GM19438 (cell line): ENCODE measurements around the gene GLYATL2.

Source experiments
- ATAC-seq: cut with Tn5 transposase; IDR thresholded peaks from one replicate; pipeline ENCODE4 v1.9.1; 2021; ENCODE audit warnings: low read depth; ENCODE audit not compliant: unreplicated experiment

Gene GLYATL2, protein sequence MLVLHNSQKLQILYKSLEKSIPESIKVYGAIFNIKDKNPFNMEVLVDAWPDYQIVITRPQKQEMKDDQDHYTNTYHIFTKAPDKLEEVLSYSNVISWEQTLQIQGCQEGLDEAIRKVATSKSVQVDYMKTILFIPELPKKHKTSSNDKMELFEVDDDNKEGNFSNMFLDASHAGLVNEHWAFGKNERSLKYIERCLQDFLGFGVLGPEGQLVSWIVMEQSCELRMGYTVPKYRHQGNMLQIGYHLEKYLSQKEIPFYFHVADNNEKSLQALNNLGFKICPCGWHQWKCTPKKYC

DNA sequence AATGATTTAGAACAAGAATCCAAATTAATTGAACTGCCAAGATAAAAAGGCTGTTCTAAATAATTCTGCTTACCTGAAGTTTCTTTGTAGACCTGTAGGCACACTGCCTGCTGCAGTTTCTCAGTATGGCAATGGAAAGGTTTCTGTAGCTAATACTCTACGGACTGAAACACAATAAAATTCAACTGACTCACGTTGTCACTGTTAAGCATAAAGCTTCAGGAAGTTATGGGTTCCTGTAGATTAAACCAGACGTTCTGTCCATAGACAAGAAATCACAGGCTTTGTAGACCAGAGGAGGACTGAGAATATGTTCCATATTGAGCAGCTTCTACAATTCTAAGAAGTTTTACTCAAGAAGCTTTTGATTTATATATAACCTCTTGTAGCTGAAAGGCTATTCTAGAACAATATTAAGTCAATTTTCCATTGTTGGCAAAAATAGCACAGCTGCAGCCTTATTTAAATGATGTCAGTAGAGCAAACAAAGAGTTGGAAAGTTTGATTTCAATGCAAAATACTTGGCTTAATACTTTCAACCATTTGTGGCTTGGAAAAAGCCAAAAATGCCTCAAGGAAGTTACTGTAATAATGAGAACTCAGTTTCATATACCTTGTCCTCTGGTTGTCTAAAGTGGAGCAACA lies at the start of gene GLYATL2:
Gene GLYATL2, minus strand, starts transcription at position 344 of the 645 bp plus-strand sequence. CDS start 5,092 bp downstream, outside the sequence.
- ATAC-seq, result no peak

DNA sequence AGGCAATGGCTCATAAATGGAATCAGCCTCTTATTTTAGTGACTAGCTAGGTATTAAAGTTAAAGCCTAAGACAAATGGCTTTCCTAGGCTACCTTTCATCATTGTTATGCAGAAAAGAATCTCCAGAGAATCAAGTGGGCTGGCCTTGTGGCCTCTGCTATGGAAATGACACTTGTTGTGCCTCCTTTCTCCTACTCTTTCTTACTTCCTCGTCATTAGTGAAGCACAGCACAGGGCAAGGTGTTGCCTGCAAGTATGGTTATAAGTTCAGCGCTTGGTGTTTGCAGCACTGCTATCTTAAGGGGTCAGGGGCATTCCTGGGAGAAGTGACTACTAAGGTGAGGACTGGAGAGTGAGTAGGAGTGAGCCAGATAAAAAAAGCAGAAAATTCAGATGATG lies 49.4 kb upstream of the GLYATL2 start:
- no peak for ATAC-seq

DNA sequence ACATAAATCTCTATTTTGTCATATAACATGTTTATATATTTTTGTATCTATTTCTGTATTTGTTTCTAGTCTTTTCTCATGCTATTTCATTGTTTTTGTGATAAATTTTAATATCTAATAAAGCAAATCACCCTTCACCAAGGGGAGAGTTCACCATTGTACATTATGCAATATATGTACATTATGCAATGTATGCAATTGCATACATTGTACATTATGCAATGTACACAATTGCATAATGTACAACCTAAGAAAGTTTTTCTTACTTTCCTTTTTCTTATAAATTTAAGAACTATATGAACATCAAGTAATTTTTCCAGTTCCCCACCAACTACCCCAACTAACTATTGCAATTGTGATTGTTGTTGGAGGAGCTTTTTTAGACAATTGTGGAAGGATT lies 44.1 kb upstream of the GLYATL2 start:
- no peak for ATAC-seq

DNA sequence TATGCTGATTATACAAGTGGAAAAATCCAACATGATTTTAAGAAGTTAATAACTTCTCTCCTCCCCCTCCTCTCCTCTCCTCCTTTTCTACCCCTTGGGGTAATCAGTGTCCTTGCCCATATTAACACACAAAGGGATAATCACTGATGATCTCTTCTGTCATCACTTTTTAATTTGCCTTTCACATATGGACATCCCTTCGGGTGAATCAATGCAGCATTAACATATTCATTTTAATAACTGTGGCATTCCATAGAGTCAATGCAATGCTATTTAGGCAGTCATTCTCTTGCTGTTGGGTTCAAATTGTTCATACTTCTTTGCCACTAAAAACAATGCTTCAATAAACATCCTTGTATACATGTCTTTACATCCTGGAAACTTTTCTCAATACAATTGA lies 42.9 kb upstream of the GLYATL2 start:
- no peak for ATAC-seq

DNA sequence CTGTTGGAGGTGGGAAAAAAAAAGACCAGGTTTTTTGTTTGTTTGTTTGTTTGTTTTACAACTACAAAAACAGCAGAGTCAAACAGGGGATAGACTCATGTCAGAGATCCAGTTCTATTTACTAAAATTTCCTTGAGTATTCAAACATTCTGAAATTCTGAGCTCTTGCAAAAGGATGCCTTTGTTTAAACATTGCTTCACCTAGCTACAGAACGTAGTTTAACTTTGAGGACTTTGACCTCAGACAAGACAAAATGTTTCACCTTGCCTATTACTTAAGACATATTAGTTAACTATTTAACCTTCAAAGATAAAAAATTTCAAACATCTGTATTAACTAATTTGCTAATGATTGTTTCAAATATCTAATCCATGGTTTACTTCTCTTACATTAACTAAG lies 36.1 kb upstream of the GLYATL2 start:
- ATAC-seq, result no peak

DNA sequence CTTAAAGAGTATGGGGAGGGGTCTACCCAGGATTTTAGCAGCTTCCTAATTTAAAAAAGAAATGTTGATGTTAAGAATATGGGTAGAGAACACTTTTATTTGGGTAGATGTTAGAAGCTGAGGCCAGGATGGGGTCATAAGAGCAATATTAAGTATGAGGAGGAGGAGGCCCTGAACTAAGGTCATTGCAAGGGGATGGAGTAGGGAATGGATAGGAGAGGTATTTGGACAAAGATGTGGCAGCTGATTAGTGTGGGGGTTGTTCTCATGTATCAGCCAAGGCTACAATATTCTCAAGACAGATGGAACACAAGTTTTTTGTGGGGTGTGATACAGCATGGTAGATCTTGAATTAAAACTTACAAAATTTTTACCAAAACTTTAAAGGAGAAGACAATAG lies 35.7 kb upstream of the GLYATL2 start:
- ATAC-seq, result no peak

DNA sequence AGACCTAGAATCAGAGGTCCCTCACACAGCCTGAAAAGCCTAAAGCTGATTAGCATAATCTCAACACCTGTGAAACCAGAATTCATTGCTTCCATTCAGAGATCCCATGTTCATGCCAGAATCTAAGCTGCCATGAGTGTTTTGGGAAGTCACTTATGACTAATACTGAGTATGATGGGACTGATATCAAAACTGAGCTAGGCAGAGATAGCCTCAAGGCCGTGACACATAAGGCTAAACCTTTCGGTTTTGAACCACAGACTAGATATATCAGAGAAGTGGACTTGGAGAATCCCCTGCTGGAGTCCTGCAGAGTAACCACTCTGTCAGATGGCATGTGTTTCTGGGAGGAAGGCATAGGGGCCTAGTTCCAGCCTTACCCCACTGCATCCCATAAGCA lies 23.1 kb upstream of the GLYATL2 start:
- no peak for ATAC-seq

DNA sequence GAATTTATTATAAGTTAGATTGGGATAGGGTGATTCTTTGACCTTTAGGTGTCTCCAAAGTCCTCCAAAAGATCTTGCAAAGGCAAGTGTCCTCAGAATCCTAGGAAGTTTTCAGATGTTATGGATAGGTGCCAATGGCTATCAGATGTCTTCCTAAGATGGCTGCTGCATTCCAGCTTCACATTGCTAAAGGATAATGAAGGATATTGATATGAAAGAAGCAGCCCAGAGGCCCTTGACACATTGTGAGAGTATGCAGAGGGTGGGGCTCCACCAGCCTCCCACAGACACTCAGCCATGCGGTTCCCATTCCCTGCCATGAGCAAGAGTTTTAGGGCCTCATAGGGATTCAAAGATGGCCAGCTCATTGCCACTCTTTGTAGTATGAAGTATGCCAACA lies 22.3 kb upstream of the GLYATL2 start:
- no peak for ATAC-seq

DNA sequence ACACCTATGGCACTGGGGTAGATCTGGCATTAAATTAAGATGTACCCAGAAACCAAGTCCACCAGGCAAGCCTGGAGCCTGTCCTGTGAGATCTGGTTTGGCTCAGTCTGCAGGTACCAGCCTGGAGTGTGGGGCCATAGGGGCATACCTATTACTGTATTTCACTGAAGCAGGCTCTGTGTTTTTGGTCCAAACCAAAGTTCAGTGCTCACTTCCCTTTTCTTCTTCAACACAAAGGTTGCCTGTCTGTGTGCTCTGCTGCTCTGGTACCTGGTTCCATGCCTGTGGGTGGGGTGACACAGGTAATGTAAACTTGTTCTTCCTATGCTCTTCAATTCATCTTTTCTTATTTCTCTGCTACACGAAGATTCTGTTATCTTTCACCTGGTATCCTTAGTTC lies 19.8 kb upstream of the GLYATL2 start:
- ATAC-seq, result no peak

DNA sequence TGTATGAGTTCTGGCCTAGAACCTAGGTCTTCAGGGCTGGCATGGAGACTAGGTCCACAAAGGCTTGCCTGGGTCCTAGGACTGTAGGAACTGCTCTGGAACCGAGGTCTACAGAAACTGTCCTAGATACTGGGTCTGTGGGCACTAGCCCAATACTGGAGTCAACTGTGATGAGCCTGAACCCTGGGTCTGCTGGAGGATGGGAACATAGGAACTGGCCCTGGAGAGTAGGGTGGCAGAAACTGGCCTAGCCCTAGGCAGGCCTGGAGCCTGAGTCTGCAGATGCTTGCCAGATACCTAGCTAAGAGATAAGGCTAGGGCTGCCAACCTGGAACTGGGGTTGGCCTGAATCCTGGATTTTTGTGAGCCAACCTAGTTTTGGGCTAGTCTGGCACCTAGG lies 19.2 kb upstream of the GLYATL2 start:
- ATAC-seq, result no peak

DNA sequence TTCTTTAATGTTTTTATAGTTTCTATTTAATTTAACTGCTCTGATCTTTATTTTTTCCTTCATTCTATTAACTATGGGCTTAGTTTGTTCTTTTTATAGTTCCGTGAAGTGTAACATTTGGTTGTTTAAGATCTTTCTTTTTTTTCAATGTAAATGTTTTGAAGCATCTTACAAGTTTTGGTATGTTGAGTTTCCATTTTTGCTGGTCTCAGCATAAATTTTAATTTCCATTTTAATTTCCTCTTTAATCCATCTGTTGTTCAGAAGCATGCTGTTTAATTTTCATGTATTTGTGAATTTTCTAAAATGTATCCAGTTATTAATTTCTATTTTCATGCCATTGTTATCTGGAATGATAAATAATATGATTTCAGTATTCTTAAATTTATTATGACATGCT lies 17.0 kb upstream of the GLYATL2 start:
- no peak for ATAC-seq

DNA sequence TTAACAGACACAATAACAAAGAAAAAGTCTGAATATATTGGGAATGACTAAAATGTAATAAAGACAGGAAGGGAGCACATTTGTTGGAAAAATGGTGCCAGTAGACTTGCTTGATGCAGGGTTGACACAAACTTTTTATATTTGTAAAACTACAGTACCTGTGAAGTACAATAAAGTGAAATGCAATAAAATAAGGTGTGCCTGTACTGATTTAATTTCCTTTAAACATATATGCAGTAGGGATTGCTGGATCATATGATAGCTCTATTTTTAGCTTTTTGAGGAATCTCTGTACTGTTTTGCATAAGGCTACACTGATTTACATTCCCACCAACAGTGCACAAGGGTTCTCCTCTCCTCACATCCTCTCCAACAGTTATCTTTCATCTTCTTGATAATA lies 12.3 kb upstream of the GLYATL2 start:
- no peak for ATAC-seq

DNA sequence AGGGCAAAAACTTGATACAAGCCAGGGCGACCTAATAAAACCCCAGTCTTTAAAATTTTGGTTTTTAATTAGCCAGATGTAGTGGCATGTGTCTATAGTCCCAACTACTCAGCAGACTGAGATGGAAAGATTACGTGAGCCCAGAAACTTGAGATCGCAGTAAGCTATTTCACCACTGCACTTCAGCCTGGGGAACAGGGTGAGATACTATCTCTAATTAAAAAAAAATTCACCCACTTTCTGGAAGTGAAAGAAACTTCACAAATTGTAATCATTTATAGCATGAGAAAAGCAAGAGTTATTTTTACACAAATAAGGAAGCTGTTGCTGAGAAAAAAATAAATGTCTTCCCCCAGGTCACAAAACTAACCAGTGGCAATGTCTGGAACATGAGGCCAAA lies 882 bp upstream of the GLYATL2 start:
- ATAC-seq, result no peak

DNA sequence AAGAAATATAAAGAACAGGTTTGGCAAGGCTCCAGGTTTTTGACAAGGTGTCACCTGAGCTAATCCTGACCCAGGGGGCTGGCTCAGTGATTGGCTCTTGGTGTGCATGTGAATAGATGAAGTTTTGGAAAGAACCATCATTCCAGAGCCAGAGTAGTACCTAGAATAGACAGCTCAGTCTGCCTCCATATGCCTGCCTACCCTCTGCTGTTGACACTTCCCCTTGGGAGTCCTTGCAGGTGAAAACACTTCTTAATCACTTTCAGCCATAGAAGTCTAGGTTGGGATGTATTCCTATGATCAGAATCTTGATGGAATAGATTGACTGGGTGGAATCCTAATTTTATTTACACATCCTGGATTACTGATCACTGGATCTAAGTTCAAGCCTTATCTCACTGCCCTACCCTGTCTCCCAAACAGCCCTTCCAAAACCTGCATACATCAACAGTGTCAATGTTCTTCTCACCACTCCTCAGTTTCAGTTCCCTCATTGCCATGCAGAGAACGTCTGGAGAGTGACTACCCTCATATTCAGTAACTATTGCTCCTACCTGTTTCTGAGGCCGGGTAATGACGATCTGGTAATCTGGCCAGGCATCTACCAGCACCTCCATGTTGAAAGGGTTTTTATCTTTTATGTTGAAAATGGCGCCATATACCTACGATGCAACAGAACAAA lies 6.7 kb downstream of the GLYATL2 start:
- no peak for ATAC-seq

DNA sequence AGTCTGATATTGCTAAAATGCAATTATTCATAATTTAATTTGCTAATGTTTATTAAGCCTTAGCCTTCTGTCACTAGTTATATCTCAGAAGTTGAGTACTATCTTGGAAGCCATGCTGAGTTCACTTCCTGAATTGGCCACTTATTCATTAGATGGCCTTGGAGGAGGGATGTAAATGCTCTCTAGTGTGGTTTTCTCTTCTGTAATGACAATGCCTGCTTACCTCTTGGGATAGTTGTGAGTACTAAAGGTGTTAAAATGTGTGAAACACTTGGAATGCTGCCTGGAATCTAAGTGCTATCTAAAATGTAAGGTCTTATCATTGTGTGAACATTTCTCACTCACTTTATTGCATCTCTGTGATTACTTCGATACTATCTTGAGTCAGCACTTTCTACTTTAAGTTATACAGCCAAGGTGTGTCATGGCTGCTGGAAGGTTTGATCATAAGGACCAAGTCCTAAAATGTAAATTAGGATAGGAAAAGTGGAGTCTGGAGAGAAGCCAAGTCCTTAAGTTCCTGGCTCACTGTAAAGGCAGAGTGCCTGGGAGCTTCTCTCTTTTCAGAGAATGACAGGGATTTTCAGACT lies 12.4 kb downstream of the GLYATL2 start:
- no peak for ATAC-seq

DNA sequence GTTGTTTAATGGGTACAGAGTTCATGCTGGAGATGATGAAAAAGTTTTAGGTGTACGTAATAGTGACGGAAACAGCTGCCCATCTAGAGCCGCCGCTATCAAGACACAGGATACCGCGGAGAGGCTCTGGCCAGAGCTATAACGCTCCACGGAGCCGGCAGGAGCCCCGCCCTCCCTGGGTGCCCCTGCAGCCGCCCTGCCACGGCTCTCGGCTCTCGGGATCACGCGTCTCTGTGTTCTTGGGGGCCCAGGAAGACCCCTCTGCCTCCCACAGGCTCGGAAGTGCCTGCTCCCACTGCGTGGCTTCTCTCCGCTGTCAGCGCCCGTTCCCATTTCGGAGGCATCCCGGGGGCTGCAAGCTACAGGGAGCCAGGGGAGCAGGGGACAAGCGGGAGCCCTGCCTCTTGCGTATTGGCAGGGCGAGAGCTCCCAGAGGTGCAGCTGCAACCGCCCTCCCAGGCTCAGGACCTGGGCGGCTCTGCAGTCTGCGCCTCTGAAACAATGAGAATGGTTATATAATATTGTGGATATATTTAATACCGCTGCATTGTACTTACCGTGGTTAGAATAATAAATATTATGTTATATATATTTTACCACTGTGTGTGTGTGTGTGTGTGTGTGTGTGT lies 13.7 kb downstream of the GLYATL2 start:
- no peak for ATAC-seq

DNA sequence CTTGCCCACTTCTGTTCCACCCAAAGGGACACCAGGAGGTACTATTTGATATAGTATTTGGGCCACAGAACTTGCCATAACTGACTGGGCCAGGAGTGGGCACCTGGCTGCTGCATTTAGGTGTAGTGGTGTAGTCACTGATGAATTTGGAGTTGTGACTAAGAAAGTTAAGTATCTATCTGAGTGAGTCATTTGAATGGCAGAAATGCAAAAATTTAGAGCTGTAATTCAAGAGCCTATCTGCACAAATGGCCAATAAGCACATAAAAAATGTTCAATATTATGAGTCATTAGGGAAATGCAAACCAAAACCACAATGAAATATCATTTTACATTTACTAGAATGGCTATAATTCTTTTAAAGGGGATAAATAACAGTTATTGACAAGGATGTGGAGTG lies 14.7 kb downstream of the GLYATL2 start:
- no peak for ATAC-seq

DNA sequence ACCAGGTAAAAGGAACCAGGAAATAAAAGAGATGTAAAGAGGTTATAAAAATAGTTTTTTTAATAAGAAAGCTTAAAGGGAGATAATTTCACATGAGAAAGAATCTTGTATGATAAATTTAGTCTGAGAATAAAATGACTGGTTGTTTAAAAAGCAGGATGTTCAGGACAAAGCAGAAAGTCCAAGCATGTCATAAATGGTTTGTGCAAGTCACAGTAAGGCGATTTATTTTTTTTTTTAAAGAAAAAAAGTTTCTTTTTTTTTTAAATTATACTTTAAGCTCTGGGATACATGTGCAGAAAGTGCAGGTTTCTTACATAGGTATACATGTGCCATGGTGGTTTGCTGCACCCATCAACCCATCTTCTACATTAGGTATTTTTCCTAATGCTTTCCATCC lies 30.8 kb downstream of the GLYATL2 start:
- ATAC-seq, result no peak

DNA sequence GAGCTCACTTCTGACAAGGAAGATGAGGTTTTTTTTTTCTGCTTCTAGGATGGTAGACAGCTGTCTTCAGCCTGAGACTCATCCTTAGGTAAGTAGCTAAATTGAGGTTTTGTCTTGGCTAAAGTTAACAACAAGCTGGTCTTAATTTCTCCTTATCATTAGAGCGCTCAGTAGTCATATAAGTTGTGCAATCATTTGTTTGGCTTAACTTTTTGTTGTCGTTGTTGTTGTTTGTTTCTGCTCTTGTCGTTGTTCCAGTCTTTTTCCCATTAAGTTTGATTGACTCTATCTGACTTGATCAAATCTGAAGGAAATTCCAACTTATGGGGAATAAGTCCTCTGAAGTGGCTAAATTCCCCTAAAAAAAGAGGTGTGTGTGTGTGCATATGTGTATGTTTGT lies 33.0 kb downstream of the GLYATL2 start:
- ATAC-seq, result no peak

DNA sequence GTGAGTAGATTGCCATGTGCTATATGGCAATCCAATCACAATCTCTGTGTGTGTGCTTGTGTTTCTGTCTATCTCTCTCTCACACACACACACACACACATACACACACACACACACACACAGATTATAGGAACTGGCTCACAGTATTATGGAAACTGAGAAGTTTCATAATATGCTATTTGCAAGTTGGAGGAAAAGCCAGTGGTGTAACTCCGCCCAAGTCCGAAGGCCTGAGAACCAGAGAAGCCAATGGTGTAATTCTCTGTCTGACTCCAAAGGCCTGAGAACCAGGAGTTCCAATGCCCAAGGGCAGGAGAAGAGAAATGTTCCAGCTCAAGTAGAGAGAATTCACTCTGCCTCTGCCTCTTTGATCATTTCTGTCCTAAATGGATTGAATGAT lies 37.2 kb downstream of the GLYATL2 start:
- no peak for ATAC-seq

DNA sequence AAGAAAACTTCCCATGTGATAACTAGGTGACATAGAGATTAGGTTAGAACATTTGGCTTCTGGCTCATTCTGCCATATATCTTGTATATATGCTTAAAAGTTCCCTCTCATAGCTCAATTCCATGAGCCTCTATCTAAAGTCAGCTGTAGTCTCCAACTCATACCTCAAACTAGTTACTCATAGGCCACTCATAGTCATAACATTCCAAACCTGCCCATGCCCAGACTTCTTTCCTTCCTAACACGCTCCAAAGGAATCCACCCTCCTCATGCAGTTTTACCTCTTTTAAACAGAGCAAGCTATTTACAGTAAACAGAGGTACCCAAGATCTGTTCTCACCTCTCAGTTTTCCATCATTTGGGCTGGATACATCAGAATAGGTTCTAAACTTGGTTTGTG lies 39.4 kb downstream of the GLYATL2 start:
- ATAC-seq, result no peak
